IPS-18c (cell line): ENCODE results near the gene PCDH9.

Experiments used
- H3K4me3 ChIP-seq: 2 replicates; pipeline ENCODE4 v1.7.0; 2013; ENCODE audit warnings: low read depth, mild to moderate bottlenecking, low read length, moderate library complexity; ENCODE audit not compliant: insufficient read depth
- H3K9me3 ChIP-seq: one replicate; pipeline ENCODE4 v1.6.1; 2013; ENCODE audit warnings: mild to moderate bottlenecking, low read length, moderate library complexity; ENCODE audit not compliant: control insufficient read depth, insufficient read depth

PCDH9 gene

DNA sequence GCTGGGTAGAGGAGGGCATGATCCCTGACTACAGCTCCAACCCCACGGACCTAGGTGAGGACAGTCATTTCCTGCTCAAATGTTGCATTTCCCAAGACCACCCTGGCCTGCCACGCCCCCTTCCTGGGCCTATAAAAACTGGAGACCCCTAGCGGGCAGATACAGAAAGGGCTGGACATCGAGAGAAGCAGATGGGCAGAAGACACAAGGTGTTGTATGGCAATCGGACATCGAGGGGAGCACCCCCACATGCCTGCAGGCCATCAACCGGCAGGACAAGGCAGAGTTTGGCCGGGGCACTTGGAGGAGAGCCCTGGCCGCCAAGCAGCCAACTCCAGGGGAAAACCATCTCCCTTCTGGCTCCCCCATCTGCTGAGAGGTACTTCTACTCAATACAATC, 746.4 kb downstream of the PCDH9 start:
- peaks cover 2% of the 10 kb centered on the region for H3K9me3 ChIP-seq
- no peak overlapping the region for H3K4me3 ChIP-seq

- H3K9me3 ChIP-seq, result peaks cover 2% of the 10 kb centered on the region
- no peak overlapping the region for H3K4me3 ChIP-seq
Observed at GRCh38 chr13:66482836-66483235, 747.3 kb downstream of the PCDH9 start.

DNA sequence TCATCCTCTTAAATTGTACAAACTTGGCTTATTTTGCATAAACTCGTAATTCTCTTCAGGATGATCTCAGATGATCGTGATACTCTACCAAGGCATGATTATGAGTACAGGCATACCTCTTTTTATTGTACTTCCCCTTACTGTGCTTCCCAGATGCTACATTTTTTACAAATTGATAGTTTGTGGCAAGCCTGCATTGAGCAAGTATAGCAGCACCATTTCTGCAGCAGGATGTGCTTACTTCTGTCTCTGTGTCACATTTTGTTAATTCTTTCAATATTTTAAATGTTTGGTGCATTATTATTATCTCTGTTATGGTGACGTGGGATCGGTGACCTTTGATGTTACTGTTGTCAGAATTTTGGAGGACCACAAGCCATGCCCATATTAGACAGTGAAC, 752.3 kb downstream of the PCDH9 start:
- H3K9me3 ChIP-seq, result no peaks in the 10 kb centered on the region
- no peak overlapping the region for H3K4me3 ChIP-seq

DNA sequence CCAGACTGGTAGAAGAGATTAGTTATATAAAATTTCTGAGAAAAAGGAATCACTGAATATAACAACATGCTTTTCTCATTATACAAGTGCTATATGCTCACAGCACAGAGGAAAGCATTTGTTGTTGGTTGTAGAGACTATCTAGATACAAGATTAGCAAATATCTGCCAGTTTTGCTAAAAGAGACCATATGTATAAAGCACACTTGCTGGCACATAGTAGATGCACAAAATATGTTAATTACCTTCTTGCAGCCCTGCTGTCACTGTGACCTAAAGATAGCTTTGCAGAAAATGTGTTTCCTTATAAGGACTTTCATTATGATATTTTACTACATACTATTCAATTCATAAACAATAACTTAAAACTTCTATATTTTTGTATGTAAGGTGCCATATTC, 755.1 kb downstream of the PCDH9 start:
- Histone ChIP-seq H3K4me3 (no peak overlapping the region), H3K9me3 (no peaks in the 10 kb centered on the region)

DNA sequence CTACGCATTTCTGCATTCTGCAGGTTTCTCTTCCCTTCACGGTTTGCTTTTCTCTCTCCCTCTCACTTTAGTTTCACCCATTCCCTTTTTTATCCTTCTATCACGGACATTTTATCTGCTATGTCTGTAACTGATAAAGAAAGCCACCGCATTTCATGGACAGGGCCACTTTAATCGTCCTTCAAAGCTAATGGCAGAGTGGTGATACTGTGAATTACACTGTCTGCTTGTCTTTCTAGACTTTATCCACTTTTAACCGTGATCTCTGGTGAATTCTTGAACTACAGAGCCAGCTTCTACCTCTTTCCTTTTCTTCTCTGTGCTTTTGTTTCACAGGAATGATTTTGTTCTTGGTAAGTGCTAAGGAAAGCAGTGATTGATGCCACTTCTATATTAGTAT, 760.4 kb downstream of the PCDH9 start:
- no peaks in the 10 kb centered on the region for H3K9me3 ChIP-seq
- H3K4me3 ChIP-seq, result no peak overlapping the region

DNA sequence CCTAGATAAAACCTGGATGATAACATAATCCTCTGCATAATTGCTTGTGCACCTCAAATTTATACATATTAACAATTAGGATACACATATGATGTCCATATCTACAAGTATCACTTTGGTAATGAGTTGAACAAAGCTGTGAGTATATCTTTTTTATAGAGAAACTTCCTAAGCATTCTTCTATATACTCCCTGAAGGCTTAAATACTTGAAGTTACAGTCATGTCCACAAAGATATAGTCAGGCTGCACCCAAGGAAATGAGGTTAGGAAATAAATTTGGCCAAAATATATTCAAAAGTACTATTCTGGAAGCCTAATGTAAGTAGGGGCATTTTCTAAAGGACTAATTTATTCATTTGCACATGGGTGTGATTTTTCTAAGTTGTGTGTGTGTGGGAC, 761.5 kb downstream of the PCDH9 start:
- no peaks in the 10 kb centered on the region for H3K9me3 ChIP-seq
- no peak overlapping the region for H3K4me3 ChIP-seq

DNA sequence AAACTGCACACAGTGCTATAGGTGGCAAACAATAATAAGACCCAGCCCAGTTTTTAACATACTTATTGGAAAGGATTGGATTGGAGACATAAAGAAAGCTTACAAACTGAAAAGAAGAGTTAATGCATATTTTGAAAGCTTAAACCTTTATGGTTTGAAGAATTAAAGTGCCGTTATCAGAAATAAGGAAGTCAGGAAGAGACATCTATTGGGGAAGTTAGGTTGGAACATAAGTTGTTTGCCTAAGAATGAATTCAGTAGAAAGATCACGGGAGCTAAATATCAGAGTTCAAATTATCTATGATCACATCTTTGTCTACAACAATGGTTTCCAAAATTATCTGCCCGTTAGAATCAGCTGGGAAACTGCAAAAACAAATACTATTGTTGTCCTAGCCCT, 767.9 kb downstream of the PCDH9 start:
- Histone ChIP-seq H3K9me3 (no peaks in the 10 kb centered on the region), H3K4me3 (no peak overlapping the region)

GRCh38 chr13:66461021-66461420, 769.1 kb downstream of the PCDH9 start:
- no peak overlapping the region for H3K4me3 ChIP-seq
- H3K9me3 ChIP-seq, result no peaks in the 10 kb centered on the region

DNA sequence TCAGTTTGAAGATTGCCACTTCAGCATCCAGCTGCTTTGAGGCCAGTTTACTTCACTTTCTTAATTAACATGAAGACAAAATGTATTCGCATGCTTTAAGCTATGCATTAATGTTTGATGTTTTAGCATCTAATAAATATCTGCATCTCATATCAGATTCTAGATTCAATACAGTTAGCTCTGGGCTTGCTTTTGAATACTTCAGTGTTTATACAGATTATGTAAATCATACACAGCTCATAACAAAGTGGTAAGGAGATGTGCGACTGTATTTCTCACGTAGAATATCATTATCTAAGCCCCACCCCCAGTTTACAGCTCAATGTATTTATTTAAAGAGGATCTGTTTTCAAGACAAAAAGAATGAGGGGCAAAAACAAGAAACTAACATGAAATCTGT, 770.5 kb downstream of the PCDH9 start:
- Histone ChIP-seq H3K4me3 (no peak overlapping the region), H3K9me3 (no peaks in the 10 kb centered on the region)

DNA sequence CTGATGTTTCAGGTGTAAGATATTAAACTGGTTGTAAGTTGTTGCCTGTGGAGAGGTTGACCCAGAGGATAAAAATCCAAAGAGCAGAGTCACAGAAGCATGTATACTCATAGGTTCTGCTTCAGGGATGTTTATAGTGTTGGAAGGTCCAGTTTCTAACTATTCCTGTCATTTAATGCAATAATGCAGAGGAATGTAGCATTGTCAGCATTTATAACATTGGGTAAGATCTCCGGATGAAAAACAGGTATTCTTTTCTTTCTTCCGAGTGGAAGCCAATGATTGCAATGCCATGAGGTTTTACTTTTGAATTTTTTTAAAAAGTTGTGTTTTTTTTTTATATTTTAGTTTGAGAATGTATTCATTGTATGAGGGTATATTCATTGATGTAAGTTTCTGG, 771.0 kb downstream of the PCDH9 start:
- H3K4me3 ChIP-seq, result no peak overlapping the region
- no peaks in the 10 kb centered on the region for H3K9me3 ChIP-seq

- Histone ChIP-seq H3K9me3 (no peaks in the 10 kb centered on the region), H3K4me3 (no peak overlapping the region)
Observed at GRCh38 chr13:66446413-66446812, 783.7 kb downstream of the PCDH9 start.

GRCh38 chr13:66443926-66444325, 786.2 kb downstream of the PCDH9 start:
- H3K9me3 ChIP-seq, result no peaks in the 10 kb centered on the region

GRCh38 chr13:66440938-66441337, 789.2 kb downstream of the PCDH9 start:
- Histone ChIP-seq H3K4me3 (no peak overlapping the region), H3K9me3 (no peaks in the 10 kb centered on the region)

More at GRCh38 chr13:66443926-66444325, 786.2 kb downstream of the PCDH9 start:
- H3K4me3 ChIP-seq, result no peak overlapping the region

DNA sequence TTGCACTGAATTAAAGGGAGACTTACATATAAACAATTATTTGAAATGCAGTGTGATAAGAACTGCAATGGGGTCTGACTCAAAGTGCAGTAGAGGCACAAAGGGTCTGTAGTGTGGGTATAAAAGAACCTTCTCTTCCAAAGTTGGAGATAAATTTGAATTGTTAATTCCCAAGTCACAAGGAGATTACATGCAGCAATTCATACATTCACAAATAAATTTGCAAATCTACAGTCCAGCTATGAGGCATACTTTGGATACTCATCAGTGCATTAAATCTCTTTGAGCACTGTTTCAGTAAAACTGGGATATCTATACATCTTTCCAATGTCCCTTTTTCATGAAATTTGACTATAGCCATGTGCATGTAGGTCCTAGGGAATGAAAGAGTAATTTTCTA, 799.4 kb downstream of the PCDH9 start:
- H3K9me3 ChIP-seq, result no peaks in the 10 kb centered on the region
- no peak overlapping the region for H3K4me3 ChIP-seq

DNA sequence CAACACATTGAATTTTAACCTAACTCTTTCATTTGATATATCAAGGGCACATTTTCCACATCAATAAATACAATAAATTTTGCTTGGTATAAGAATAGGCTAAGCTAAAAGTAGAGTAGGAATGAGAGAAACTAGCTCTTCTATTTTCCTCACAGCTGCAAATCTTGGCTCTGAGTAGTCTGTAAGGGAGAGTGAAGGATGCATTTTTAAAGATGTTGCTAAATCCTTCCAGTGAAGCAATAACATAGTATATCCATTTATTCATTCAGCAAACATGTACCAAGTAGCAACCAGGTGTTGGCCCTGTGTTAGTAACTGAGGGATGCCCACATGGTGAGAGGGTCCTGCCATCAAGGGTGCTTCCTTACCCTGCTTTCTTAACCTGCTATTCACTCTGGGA, 799.9 kb downstream of the PCDH9 start:
- H3K4me3 ChIP-seq, result no peak overlapping the region

DNA sequence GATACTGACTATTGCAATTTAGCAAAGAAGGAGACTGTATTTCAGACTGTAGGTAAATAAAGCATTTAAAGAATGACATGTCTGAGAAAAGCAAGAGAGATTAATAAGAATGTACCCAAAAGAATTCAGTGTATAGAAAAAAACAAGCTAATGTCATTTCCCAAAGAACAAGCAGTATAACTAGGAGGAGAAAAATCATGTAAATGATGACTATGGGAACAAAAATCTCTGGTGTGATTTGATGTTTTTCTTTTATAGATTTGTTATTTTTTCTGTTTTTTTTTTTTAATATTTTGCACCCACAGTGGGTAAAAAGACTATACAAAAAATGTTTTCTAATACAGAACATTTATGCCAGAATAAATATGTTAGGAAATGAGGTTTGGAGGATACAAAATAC, 801.0 kb downstream of the PCDH9 start:
- Histone ChIP-seq H3K4me3 (no peak overlapping the region), H3K9me3 (no peaks in the 10 kb centered on the region)

More for the DNA sequence above, 799.9 kb downstream of the PCDH9 start:
- H3K9me3 ChIP-seq, result no peaks in the 10 kb centered on the region

DNA sequence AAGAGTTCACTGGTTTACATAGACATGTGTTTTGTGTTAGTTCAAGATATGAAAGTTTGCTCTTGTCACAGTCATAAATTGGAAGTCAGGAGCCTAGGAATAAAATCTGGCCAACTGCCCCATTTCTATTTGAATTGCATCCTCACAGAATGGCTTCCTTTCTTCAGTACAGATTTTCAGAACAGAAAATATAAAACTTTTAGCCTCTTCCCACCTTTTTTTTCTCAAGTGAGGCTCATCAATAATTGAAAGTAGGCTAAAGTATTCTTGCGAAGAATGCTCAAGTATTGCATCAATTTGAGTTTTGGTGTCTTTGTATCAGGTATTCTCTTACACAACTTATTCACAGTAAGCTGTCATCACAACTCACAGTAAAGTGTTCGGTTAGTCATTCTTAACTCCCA, 802.7 kb downstream of the PCDH9 start:
- H3K4me3 ChIP-seq, result no peak overlapping the region
- no peaks in the 10 kb centered on the region for H3K9me3 ChIP-seq

DNA sequence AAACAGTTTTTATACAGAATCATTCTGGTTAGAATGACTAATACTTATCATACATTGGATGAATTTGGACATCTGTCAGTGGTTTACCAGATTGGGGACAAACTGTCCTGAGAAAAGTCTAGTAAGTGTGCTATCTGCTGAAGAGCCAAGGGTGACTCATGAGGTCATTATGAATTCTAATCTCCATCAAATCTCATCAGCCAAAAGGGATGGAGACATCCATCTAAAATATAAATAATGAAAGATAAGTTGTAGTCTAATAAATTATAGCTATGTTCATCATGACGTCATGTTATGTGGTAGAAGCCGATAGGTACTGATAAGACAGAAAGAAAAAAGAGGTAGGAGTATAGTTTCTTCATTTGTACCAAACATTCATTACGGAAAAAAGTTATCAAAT, 804.4 kb downstream of the PCDH9 start:
- Histone ChIP-seq H3K4me3 (no peak overlapping the region), H3K9me3 (no peaks in the 10 kb centered on the region)

DNA sequence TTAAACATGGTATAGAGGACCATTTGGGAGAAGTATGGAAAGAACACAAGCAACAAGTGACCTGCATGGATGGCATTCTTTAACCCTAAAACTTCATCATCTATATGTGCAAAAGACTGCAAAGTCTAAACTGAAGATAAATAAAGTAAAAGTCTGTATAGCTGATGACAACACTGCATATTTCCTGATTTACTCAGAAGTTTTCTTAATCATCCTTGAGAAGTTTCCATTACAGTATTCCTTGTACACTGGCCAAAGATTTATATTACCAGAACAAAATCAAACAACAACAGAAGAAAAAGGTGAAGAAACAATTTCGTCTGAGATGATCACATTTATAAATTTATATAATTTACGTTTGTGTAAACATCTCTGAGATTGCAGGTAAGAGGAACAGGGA, 805.7 kb downstream of the PCDH9 start:
- H3K4me3 ChIP-seq, result no peak overlapping the region
- no peaks in the 10 kb centered on the region for H3K9me3 ChIP-seq

GRCh38 chr13:66415444-66415843, 814.7 kb downstream of the PCDH9 start:
- no peak overlapping the region for H3K4me3 ChIP-seq
- H3K9me3 ChIP-seq, result no peaks in the 10 kb centered on the region
